SH-SY5Y (cell line): ENCODE measurements around the gene NAMPT.

Experiments used
- GATA2 ChIP-seq: IDR thresholded peaks from 2 replicates; pipeline ENCODE4 v1.6.1; 2011; ENCODE audit warnings: mild to moderate bottlenecking, low read depth, low read length
- GATA3 ChIP-seq: IDR thresholded peaks from 2 replicates; pipeline ENCODE4 v1.6.1; 2011; ENCODE audit warnings: low read depth, mild to moderate bottlenecking, low read length, moderate library complexity

DNA sequence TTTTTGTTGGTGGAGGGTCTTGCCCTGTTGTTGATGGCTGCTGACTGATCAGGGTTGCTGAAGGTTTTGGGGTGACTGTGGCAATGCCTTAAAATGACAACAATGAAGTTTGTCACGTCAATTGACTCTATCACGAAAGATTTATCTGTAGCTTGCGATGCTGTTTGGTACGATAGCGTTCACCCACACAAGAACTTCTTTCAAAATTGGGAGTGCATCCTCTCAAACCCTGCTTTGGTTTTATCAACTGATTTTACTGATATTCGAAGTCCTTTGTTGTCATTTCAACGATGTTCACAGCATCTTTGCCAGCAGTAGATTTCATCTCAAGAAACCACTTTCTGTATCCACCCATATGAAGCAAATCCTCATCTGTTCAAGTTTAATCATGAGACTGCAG lies 26.0 kb downstream of the NAMPT start:
- TF ChIP-seq GATA3 (no peak), GATA2 (no peak)
